GM23338 (cell line): ENCODE measurements around the gene AP1G1. TPM values are rescaled to one million over a fixed set of nuclear protein-coding genes. Genes with fewer than 3 reads are reported as not detected.

Experiments
- ATAC-seq: fragments of 200-7000 bp; cut with Tn5 transposase; 3 replicates; pipeline ENCODE4 v1.9.1; 2020
- DNase-seq: peaks from one replicate; pipeline ENCODE4 v3.0.0-alpha.2; 2015; ENCODE audit warnings: low spot score
- H2AFZ ChIP-seq: fragments of 200-600 bp; sonication (generic); 2 replicates; pipeline ENCODE4 v1.8.0; 2016; ENCODE audit warnings: antibody characterized with exemption, mild to moderate bottlenecking, moderate library complexity
- H3F3A ChIP-seq: fragments of 200-600 bp; sonication (generic); replicated peaks from 2 replicates; pipeline ENCODE4 v1.8.0; 2017; ENCODE audit warnings: antibody characterized with exemption, mixed run types, low read depth
- H3K27ac ChIP-seq: fragments of 200-600 bp; sonication (generic); 2 replicates; pipeline ENCODE4 v1.6.1; 2016; ENCODE audit warnings: low read depth
- H3K27me3 ChIP-seq: fragments of 200-600 bp; sonication (generic); 2 replicates; pipeline ENCODE4 v1.8.0; 2016; ENCODE audit warnings: mild to moderate bottlenecking, mixed run types, moderate library complexity; ENCODE audit not compliant: insufficient read depth
- H3K36me3 ChIP-seq: fragments of 200-600 bp; sonication (generic); 2 replicates; pipeline ENCODE4 v1.8.0; 2016; ENCODE audit warnings: mild to moderate bottlenecking; ENCODE audit not compliant: insufficient read depth
- H3K4me1 ChIP-seq: fragments of 200-600 bp; sonication (generic); 2 replicates; pipeline ENCODE4 v1.8.0; 2016; ENCODE audit warnings: mild to moderate bottlenecking, moderate library complexity; ENCODE audit not compliant: insufficient read depth
- H3K4me2 ChIP-seq: fragments of 200-600 bp; sonication (generic); 2 replicates; pipeline ENCODE4 v1.7.1; 2017; ENCODE audit warnings: mixed run types
- H3K4me3 ChIP-seq: fragments of 200-600 bp; sonication (generic); 2 replicates; pipeline ENCODE4 v1.6.1; 2016; ENCODE audit warnings: mixed run types
- H3K79me2 ChIP-seq: fragments of 200-600 bp; sonication (generic); replicated peaks from 2 replicates; pipeline ENCODE4 v1.8.0; 2017; ENCODE audit warnings: mild to moderate bottlenecking; ENCODE audit not compliant: insufficient read depth
- H3K9me2 ChIP-seq: fragments of 200-600 bp; sonication (generic); 2 replicates; pipeline ENCODE4 v1.8.0; 2017; ENCODE audit not compliant: insufficient read depth
- H4K20me1 ChIP-seq: fragments of 200-600 bp; sonication (generic); replicated peaks from 2 replicates; pipeline ENCODE4 v1.8.0; 2017; ENCODE audit warnings: mild to moderate bottlenecking; ENCODE audit not compliant: insufficient read depth
- H3K27ac Mint-ChIP-seq: 2 replicates; pipeline ENCODE4 v1.8.0; 2020; ENCODE audit warnings: inconsistent platforms, mild to moderate bottlenecking, moderate library complexity, mixed read lengths
- H3K27me3 Mint-ChIP-seq: 3 replicates; pipeline ENCODE4 v1.8.0; 2022; ENCODE audit warnings: low read depth, mild to moderate bottlenecking, moderate library complexity, mixed read lengths, inconsistent platforms; ENCODE audit not compliant: insufficient read depth, poor library complexity
- H3K36me3 Mint-ChIP-seq: 3 replicates; pipeline ENCODE4 v1.8.0; 2021; ENCODE audit warnings: low read depth, mild to moderate bottlenecking, inconsistent platforms, moderate library complexity, mixed read lengths
- H3K4me1 Mint-ChIP-seq: 3 replicates; pipeline ENCODE4 v1.8.0; 2020; ENCODE audit warnings: mild to moderate bottlenecking, inconsistent platforms, mixed read lengths
- H3K4me3 Mint-ChIP-seq: 3 replicates; pipeline ENCODE4 v1.8.0; 2021; ENCODE audit warnings: moderate library complexity, mild to moderate bottlenecking, inconsistent platforms, mixed read lengths
- H3K9me3 Mint-ChIP-seq: 3 replicates; pipeline ENCODE4 v1.8.0; 2020; ENCODE audit warnings: moderate library complexity, mild to moderate bottlenecking, inconsistent platforms, mixed read lengths
- EZH2 ChIP-seq: fragments of 200-600 bp; sonication (generic); IDR thresholded peaks from one replicate; pipeline ENCODE4 v1.8.0; 2017; ENCODE audit warnings: antibody characterized with exemption, mild to moderate bottlenecking, low read depth; ENCODE audit not compliant: unreplicated experiment
- POLR2AphosphoS5 ChIP-seq: IDR thresholded peaks from 2 replicates; pipeline ENCODE4 v1.6.1; 2016; ENCODE audit warnings: antibody characterized with exemption, low read depth
- STAT1 ChIP-seq: IDR thresholded peaks from one replicate; pipeline ENCODE4 v1.6.1; 2016; ENCODE audit warnings: antibody characterized with exemption; ENCODE audit not compliant: unreplicated experiment
- polyA plus RNA-seq: library from polyadenylated mRNA; unstranded; fragments of >200 nt; fragmentation: Nextera tagmentation; extraction: Ambion mirVana; gene quantifications from 2 replicates; pipeline ENCODE4 v1.2.1, GENCODE V29; 2016
- total RNA-seq: library from RNA; depleted of rRNA; stranded (reverse); fragments of >200 nt; shearing (Covaris generic); gene quantifications from 2 replicates; pipeline ENCODE4 v1.2.3, GENCODE V29; 2014
- TF ChIP-seq, protein P1 (sequence below): fragments of 250-450 bp; sonication (Bioruptor Pico); IDR thresholded peaks from 2 replicates; pipeline ENCODE4 v1.5.0; 2020; ENCODE audit warnings: mild to moderate bottlenecking, moderate library complexity
- TF ChIP-seq, protein P2 (sequence below): IDR thresholded peaks from one replicate; pipeline ENCODE4 v1.6.1; 2018; ENCODE audit warnings: antibody characterized with exemption; ENCODE audit not compliant: unreplicated experiment

Gene AP1G1
- total and polyA plus RNA-seq, 2 experiments from 2014 or later, result 16.3 to 73.3 TPM

DNA sequence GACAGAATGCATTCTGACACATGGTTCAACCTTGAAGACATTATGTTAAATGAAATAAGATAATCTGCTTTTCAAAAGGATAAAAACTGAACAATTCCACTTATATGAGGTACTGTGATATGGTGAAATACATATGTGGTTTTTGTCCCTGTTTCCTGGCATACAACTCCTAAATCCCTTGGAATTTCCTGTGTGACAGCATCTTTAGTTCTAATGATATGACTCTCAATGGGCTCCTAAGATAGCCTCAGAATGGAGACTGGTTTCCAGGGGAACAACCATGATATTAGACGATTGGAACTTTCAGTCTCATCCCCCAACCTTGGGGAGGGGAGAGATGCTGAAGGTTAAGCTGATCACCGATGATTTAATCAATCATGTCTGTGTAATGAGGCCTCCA lies 46.4 kb downstream of the AP1G1 start:
- ATAC-seq, result no peak
- H3K4me3 ChIP-seq, result no peak overlapping the region
- no peak overlapping the region for H3K4me2 ChIP-seq
- no peaks in the 10 kb centered on the region for H3K9me2 ChIP-seq
- Mint-ChIP-seq H3K9me3 (no peaks in the 10 kb centered on the region), H3K4me3 (no peak overlapping the region), H3K27ac (no peak overlapping the region), H3K36me3 (peaks cover 49% of the 10 kb centered on the region), H3K27me3 (peaks cover 3% of the 10 kb centered on the region), H3K4me1 (no peaks in the 10 kb centered on the region)
- no peak for DNase-seq
- H2AFZ ChIP-seq, result no peak overlapping the region
- no peaks in the 10 kb centered on the region for H3K79me2 ChIP-seq
- no peak for TF ChIP-seq POLR2AphosphoS5
- no peak for TF ChIP-seq EZH2
- TF ChIP-seq, protein P1, sequence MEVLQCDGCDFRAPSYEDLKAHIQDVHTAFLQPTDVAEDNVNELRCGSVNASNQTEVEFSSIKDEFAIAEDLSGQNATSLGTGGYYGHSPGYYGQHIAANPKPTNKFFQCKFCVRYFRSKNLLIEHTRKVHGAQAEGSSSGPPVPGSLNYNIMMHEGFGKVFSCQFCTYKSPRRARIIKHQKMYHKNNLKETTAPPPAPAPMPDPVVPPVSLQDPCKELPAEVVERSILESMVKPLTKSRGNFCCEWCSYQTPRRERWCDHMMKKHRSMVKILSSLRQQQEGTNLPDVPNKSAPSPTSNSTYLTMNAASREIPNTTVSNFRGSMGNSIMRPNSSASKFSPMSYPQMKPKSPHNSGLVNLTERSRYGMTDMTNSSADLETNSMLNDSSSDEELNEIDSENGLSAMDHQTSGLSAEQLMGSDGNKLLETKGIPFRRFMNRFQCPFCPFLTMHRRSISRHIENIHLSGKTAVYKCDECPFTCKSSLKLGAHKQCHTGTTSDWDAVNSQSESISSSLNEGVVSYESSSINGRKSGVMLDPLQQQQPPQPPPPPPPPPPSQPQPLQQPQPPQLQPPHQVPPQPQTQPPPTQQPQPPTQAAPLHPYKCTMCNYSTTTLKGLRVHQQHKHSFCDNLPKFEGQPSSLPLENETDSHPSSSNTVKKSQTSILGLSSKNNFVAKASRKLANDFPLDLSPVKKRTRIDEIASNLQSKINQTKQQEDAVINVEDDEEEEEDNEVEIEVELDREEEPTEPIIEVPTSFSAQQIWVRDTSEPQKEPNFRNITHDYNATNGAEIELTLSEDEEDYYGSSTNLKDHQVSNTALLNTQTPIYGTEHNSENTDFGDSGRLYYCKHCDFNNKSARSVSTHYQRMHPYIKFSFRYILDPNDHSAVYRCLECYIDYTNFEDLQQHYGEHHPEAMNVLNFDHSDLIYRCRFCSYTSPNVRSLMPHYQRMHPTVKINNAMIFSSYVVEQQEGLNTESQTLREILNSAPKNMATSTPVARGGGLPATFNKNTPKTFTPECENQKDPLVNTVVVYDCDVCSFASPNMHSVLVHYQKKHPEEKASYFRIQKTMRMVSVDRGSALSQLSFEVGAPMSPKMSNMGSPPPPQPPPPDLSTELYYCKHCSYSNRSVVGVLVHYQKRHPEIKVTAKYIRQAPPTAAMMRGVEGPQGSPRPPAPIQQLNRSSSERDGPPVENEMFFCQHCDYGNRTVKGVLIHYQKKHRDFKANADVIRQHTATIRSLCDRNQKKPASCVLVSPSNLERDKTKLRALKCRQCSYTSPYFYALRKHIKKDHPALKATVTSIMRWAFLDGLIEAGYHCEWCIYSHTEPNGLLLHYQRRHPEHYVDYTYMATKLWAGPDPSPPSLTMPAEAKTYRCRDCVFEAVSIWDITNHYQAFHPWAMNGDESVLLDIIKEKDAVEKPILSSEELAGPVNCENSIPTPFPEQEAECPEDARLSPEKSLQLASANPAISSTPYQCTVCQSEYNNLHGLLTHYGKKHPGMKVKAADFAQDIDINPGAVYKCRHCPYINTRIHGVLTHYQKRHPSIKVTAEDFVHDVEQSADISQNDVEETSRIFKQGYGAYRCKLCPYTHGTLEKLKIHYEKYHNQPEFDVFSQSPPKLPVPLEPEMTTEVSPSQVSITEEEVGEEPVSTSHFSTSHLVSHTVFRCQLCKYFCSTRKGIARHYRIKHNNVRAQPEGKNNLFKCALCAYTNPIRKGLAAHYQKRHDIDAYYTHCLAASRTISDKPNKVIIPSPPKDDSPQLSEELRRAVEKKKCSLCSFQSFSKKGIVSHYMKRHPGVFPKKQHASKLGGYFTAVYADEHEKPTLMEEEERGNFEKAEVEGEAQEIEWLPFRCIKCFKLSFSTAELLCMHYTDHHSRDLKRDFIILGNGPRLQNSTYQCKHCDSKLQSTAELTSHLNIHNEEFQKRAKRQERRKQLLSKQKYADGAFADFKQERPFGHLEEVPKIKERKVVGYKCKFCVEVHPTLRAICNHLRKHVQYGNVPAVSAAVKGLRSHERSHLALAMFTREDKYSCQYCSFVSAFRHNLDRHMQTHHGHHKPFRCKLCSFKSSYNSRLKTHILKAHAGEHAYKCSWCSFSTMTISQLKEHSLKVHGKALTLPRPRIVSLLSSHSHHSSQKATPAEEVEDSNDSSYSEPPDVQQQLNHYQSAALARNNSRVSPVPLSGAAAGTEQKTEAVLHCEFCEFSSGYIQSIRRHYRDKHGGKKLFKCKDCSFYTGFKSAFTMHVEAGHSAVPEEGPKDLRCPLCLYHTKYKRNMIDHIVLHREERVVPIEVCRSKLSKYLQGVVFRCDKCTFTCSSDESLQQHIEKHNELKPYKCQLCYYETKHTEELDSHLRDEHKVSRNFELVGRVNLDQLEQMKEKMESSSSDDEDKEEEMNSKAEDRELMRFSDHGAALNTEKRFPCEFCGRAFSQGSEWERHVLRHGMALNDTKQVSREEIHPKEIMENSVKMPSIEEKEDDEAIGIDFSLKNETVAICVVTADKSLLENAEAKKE, result no peak
- no peak for TF ChIP-seq STAT1
- TF ChIP-seq, protein P2, sequence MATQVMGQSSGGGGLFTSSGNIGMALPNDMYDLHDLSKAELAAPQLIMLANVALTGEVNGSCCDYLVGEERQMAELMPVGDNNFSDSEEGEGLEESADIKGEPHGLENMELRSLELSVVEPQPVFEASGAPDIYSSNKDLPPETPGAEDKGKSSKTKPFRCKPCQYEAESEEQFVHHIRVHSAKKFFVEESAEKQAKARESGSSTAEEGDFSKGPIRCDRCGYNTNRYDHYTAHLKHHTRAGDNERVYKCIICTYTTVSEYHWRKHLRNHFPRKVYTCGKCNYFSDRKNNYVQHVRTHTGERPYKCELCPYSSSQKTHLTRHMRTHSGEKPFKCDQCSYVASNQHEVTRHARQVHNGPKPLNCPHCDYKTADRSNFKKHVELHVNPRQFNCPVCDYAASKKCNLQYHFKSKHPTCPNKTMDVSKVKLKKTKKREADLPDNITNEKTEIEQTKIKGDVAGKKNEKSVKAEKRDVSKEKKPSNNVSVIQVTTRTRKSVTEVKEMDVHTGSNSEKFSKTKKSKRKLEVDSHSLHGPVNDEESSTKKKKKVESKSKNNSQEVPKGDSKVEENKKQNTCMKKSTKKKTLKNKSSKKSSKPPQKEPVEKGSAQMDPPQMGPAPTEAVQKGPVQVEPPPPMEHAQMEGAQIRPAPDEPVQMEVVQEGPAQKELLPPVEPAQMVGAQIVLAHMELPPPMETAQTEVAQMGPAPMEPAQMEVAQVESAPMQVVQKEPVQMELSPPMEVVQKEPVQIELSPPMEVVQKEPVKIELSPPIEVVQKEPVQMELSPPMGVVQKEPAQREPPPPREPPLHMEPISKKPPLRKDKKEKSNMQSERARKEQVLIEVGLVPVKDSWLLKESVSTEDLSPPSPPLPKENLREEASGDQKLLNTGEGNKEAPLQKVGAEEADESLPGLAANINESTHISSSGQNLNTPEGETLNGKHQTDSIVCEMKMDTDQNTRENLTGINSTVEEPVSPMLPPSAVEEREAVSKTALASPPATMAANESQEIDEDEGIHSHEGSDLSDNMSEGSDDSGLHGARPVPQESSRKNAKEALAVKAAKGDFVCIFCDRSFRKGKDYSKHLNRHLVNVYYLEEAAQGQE, result no peak
- H3F3A ChIP-seq, result no peaks in the 10 kb centered on the region
- H4K20me1 ChIP-seq, result peaks cover 6% of the 10 kb centered on the region
- H3K27me3 ChIP-seq, result no peaks in the 10 kb centered on the region
- no peaks in the 10 kb centered on the region for H3K4me1 ChIP-seq
- H3K27ac ChIP-seq, result no peak overlapping the region
- peaks cover 40% of the 10 kb centered on the region for H3K36me3 ChIP-seq
